HEK293T (cell line): ENCODE measurements around the gene CCDC134.
"Not testable (repeated sequence)": the region's sequence is repeated elsewhere in the genome, so short reads cannot be mapped to it uniquely, and the experiment has no call there.

Experiments used
- CTCF ChIA-PET: fragments of 350-600 bp; formaldehyde crosslinking; extraction: SDS; loops from one replicate; lab custom pipeline; 2021; ENCODE audit warnings: antibody characterized with exemption, inconsistent platforms; lab: Yijun Ruan, JAX
- POLR2A ChIA-PET: fragments of 350-600 bp; formaldehyde crosslinking; extraction: SDS; loops from one replicate; lab custom pipeline; 2020; ENCODE audit warnings: antibody characterized with exemption, inconsistent platforms; lab: Yijun Ruan, JAX
- DNase-seq: peaks from one replicate; pipeline ENCODE4 v3.0.0; 2012; ENCODE audit warnings: mixed read lengths; ENCODE audit errors: extremely low spot score
- ARNT ChIP-seq: fragments of 450-650 bp; IDR thresholded peaks from 2 replicates; pipeline ENCODE4 v1.6.1; 2017; ENCODE audit warnings: mild to moderate bottlenecking
- BHLHE40 ChIP-seq: fragments of 450-650 bp; IDR thresholded peaks from 2 replicates; pipeline ENCODE4 v1.6.1; 2016; ENCODE audit warnings: mild to moderate bottlenecking, moderate library complexity, borderline replicate concordance
- CTBP1 ChIP-seq: fragments of 450-650 bp; IDR thresholded peaks from 2 replicates; pipeline ENCODE4 v1.6.1; 2016; ENCODE audit warnings: borderline replicate concordance
- ELF4 ChIP-seq: fragments of 450-650 bp; IDR thresholded peaks from 2 replicates; pipeline ENCODE4 v1.6.1; 2017; ENCODE audit warnings: antibody characterized with exemption
- FOXA1 ChIP-seq: fragments of 450-650 bp; IDR thresholded peaks from 2 replicates; pipeline ENCODE4 v1.6.1; 2016; ENCODE audit warnings: mild to moderate bottlenecking
- FOXK2 ChIP-seq: fragments of 450-650 bp; IDR thresholded peaks from 2 replicates; pipeline ENCODE4 v1.6.1; 2016; ENCODE audit warnings: mild to moderate bottlenecking
- FOXM1 ChIP-seq: fragments of 450-650 bp; IDR thresholded peaks from 2 replicates; pipeline ENCODE4 v1.6.1; 2017; ENCODE audit warnings: mild to moderate bottlenecking, borderline replicate concordance
- HDGF ChIP-seq: fragments of 450-650 bp; IDR thresholded peaks from 2 replicates; pipeline ENCODE4 v1.6.1; 2017; ENCODE audit warnings: antibody characterized with exemption, borderline replicate concordance
- L3MBTL2 ChIP-seq: fragments of 450-650 bp; conservative IDR thresholded peaks from 2 replicates; pipeline ENCODE4 v1.6.1; 2016; ENCODE audit warnings: mild to moderate bottlenecking
- LEF1 ChIP-seq: fragments of 450-650 bp; IDR thresholded peaks from 2 replicates; pipeline ENCODE4 v1.6.1; 2017; ENCODE audit warnings: mild to moderate bottlenecking, borderline replicate concordance
- NFRKB ChIP-seq: fragments of 450-650 bp; IDR thresholded peaks from 2 replicates; pipeline ENCODE4 v1.6.1; 2016; ENCODE audit warnings: mild to moderate bottlenecking, moderate library complexity
- SP1 ChIP-seq: fragments of 450-650 bp; IDR thresholded peaks from 2 replicates; pipeline ENCODE4 v1.6.1; 2017
- SUZ12 ChIP-seq: fragments of 450-650 bp; IDR thresholded peaks from 2 replicates; pipeline ENCODE4 v1.6.1; 2016; ENCODE audit warnings: mild to moderate bottlenecking
- TARDBP ChIP-seq: fragments of 450-650 bp; IDR thresholded peaks from 2 replicates; pipeline ENCODE4 v1.6.1; 2016
- ZNF384 ChIP-seq: fragments of 450-650 bp; IDR thresholded peaks from 2 replicates; pipeline ENCODE4 v1.6.1; 2016
- TF ChIP-seq, protein P1 (sequence below): fragments of 450-650 bp; IDR thresholded peaks from 2 replicates; pipeline ENCODE4 v1.6.1; 2016

Gene CCDC134

DNA sequence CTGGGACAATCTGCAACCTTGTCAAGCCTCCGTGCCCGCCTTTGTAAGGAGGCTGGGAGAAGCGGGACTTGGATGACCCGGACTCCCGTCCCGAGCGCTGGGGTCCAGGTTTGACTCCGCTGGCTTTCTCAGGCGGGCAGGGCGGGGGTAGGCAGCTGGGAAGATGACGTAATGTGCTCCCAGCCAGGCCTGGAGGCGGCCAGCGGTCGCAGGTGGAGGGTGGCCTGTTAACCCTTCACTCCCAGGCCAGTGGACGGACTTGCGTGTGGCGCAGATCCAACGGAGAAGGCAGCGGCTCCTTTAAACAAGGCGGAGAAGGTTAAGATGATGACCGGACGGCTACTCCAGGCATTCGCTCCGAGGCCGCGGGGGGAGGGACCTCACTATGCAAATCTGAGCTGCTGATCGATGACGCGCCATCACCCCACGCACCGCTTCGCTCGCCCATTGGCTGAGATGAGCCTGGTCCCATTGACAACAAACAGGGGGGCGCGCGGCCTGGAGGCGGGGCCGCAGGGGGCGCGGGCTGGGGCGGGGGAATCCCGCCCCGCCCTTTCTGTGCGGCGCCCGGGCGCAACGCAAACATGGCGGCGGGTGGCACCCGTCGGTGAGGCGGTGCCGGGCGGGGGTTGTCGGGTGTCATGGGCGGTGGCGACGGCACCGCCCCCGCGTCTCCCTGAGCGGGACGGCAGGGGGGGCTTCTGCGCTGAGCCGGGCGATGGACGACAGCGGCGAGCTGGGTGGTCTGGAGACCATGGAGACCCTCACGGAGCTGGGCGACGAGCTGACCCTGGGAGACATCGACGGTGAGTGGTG, 32.3 kb downstream of the CCDC134 start, which contains the start of gene SREBF2:
Gene SREBF2, plus strand, starts transcription at position 553 of the 816 bp plus-strand sequence. Its CDS starts 166 bp downstream, at position 719.
- POLR2A ChIA-PET: interaction anchor here (0.7 to 3.5 kb wide), 20 partner anchors 9 to 451 kb away, joined by 3 to 35 read pairs (median 4); partner anchors contain the start of genes CCDC134, CENPM, SNU13 and TEF
- DNase-seq: peak; percentile 96
- TF ChIP-seq, protein P1, sequence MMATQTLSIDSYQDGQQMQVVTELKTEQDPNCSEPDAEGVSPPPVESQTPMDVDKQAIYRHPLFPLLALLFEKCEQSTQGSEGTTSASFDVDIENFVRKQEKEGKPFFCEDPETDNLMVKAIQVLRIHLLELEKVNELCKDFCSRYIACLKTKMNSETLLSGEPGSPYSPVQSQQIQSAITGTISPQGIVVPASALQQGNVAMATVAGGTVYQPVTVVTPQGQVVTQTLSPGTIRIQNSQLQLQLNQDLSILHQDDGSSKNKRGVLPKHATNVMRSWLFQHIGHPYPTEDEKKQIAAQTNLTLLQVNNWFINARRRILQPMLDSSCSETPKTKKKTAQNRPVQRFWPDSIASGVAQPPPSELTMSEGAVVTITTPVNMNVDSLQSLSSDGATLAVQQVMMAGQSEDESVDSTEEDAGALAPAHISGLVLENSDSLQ: peak; percentile 22; the same call in 1 of the 2 replicates
- TF ChIP-seq BHLHE40: no peak
- CTCF ChIA-PET: interaction anchor here (0.6 to 1.4 kb wide), 3 partner anchors 25 to 108 kb away, joined by 3 to 6 read pairs (median 4); no protein-coding TSS in a partner anchor

DNA sequence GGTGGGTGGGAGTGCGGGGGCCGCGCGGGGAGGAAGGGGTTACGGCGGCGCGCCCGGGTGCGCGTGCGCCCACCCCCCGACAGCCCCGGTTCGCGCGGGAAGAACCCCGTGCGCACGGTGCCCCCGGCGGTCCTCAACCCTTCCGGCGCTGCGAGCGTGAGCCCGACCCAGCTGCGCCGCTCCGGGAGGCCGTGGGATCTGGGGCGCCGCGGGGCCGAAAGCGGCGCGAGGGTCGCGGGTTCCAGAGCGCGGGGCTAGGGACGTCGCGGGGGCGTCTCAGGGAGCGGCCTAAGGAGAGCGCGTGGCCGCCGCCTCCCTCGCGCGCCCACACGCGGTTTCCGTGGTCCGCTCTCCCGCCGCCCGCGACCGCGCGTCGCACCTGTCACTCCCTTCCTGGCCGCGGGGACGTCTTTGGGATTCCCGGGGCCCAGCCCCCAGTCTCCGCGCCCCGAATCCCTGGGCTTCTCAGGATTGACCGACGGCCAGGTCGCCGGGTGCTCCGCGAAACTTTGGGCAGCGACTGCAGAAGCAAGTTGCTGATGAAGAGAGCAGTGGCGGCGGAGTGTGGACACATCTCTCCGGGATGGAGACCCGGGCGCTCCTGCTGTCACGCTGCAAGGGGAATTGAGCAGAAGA, 33.0 kb downstream of the CCDC134 start:
- CTCF ChIA-PET: interaction anchor here (0.6 to 1.4 kb wide), 3 partner anchors 24 to 108 kb away, joined by 3 to 6 read pairs (median 4); no protein-coding TSS in a partner anchor
- TF ChIP-seq HDGF: no peak
- no peak for TF ChIP-seq ZNF384
- TF ChIP-seq, protein P1: no peak
- no peak for TF ChIP-seq CTBP1
- no peak for TF ChIP-seq ELF4
- no peak for TF ChIP-seq SP1
- TF ChIP-seq L3MBTL2: peak; percentile 63
- no peak for TF ChIP-seq NFRKB
- TF ChIP-seq FOXA1: no peak
- POLR2A ChIA-PET: interaction anchor here (0.7 to 3.5 kb wide), 17 partner anchors 8 to 452 kb away, joined by 3 to 35 read pairs (median 4); partner anchors contain the start of genes CCDC134, CENPM, SNU13 and TEF
- DNase-seq: peak; percentile 35

DNA sequence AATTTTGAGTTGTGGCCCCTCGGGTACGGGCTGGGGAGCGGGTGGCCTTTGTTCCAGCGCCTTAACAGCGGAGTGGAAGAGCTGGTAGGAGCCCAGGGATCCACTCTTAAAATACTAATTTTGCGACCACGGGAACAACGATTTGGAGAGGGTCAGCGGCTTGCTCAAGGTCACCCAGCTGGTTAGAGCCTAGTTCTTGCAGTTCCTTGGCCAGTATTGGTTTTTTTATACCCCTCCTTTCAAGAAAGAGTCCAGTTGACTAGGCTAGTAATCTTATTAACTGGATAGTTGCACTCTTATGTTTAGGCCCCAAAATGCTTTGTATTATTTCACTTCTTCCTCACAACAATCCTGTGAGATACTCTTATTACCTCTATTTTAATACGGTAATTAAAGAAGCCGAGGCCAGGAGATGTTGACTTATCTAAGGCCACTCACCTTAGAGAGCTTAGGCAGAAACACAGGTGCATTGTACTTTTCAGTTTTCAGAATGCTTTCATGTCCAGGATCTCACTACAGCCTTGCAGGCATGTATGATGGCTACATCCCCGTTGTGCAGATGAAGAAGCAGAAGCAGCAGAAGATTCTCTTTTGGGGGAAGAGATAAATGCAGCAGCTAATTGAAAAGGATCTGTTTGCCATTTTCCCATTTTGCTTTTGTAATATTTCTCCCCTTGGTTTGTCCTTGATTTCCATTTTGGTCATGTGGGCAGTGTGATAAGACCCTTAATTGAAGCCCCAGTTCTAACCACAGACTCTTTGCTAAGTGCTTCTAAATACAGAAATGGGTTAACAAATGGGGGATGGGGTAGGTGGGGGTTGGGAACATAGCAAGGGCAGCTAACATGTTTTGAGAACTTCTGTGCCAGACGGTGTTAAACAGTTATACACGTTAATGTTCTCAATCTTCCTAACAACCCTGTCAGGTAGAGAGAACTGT, 33.8 kb downstream of the CCDC134 start:
- POLR2A ChIA-PET: interaction anchor here (0.9 to 1.5 kb wide), 2 partner anchors 34 to 167 kb away, joined by 7 to 9 read pairs; partner anchors contain the start of gene CCDC134

DNA sequence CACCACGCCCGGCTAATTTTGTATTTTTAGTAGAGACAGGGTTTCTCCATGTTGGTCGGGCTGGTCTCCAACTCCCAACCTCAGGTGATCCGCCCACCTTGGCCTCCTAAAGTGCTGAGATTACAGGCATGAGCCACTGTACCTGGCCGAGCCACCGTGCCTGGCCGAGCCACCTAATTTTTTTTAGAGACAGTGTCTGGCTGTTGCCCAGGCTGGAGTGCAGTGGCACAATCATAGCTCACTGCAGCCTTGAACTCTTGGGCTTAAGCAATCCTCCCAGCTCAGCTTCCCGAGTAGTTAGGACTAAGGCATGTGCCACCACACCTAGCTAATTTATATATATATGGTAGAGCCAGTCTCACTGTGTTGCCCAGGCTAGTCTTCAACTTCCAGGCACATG, 35.0 kb downstream of the CCDC134 start:
- not testable (repeated sequence) for DNase-seq
- CTCF ChIA-PET: interaction anchor here (0.6 kb wide), 1 partner anchor 125 kb away, joined by 3 read pairs; no protein-coding TSS in a partner anchor
- POLR2A ChIA-PET: interaction anchor here (0.9 to 1.0 kb wide), 2 partner anchors 11 to 35 kb away, joined by 3 read pairs; partner anchors contain the start of gene CCDC134

More for the DNA sequence above, 33.8 kb downstream of the CCDC134 start:
- TF ChIP-seq SUZ12 (no peak), ELF4 (no peak), L3MBTL2 (no peak), BHLHE40 (no peak), ARNT (no peak), LEF1 (no peak), FOXK2 (no peak), ZNF384 (no peak)
- CTCF ChIA-PET: no interaction called here
- no peak for DNase-seq

DNA sequence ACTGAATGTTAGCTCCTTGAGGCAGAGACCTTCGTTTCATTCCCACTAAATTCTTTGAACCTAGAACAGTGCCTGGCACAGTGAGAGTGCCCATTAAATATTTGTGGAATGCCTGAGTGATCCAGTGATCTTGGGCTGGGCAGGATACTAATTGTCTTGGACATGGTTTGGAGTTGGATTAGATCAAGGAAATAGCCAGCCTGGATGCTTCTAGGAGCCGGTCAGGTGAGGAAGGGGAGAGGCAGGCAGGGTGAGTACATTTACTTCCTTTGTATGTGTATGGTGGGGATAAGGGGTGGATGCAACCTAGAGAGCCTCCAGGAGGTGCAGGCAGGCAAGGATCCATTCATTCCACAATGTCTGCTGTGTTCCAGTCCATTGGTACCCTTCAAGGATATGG, 36.1 kb downstream of the CCDC134 start:
- ChIA-PET POLR2A (interaction anchor here (0.9 to 1.0 kb wide), 2 partner anchors 10 to 36 kb away, joined by 3 read pairs; partner anchors contain the start of gene CCDC134), CTCF (interaction anchor here (0.5 kb wide), 1 partner anchor 16 kb away, joined by 3 read pairs; no protein-coding TSS in a partner anchor)
- DNase-seq: no peak
- TF ChIP-seq FOXM1 (no peak), SUZ12 (no peak), SP1 (no peak), FOXK2 (no peak), LEF1 (no peak), NFRKB (no peak), L3MBTL2 (no peak), FOXA1 (no peak), ELF4 (no peak), TARDBP (no peak), CTBP1 (no peak), ZNF384 (no peak), ARNT (no peak), BHLHE40 (no peak), HDGF (no peak)
- TF ChIP-seq, protein P1: no peak
